BE2C (cell line): ENCODE measurements around the gene KCNH2.

Experiments used
- DNase-seq: peaks from one replicate; pipeline ENCODE4 v3.0.0-alpha.2; 2020
- H3K27me3 ChIP-seq: fragments of 250-450 bp; sonication (Bioruptor Pico); 2 replicates; pipeline ENCODE4 v1.5.1; 2020; ENCODE audit warnings: mild to moderate bottlenecking
- H3K36me3 ChIP-seq: fragments of 250-450 bp; sonication (Bioruptor Pico); 2 replicates; pipeline ENCODE4 v1.5.1; 2020; ENCODE audit warnings: mild to moderate bottlenecking
- H3K4me1 ChIP-seq: fragments of 250-450 bp; sonication (Bioruptor Pico); 2 replicates; pipeline ENCODE4 v1.5.1; 2020
- H3K4me3 ChIP-seq: 2 replicates; pipeline ENCODE4 v1.5.1; 2011; ENCODE audit warnings: low read depth, low read length
- H3K9me3 ChIP-seq: fragments of 250-450 bp; sonication (Bioruptor Pico); 2 replicates; pipeline ENCODE4 v1.5.1; 2020
- CTCF ChIP-seq: IDR thresholded peaks from 2 replicates; pipeline ENCODE4 v1.5.1; 2012; ENCODE audit warnings: mild to moderate bottlenecking, low read depth, low read length

Gene KCNH2

GRCh38 chr7:150942591-150943452 lies 35.3 kb downstream of the KCNH2 start:
- DNase-seq: peak; percentile 19
- peaks cover 52% of the 10 kb centered on the region for H3K4me1 ChIP-seq
- H3K9me3 ChIP-seq: no peaks in the 10 kb centered on the region
- TF ChIP-seq CTCF: no peak
- peaks cover 25% of the 10 kb centered on the region for H3K36me3 ChIP-seq
- no peak overlapping the region for H3K4me3 ChIP-seq
- H3K27me3 ChIP-seq: no peaks in the 10 kb centered on the region

- peaks cover 23% of the 10 kb centered on the region for H3K36me3 ChIP-seq
- H3K4me1 ChIP-seq: peaks cover 53% of the 10 kb centered on the region
- no peak overlapping the region for H3K4me3 ChIP-seq
- no peaks in the 10 kb centered on the region for H3K9me3 ChIP-seq
- DNase-seq: peak; percentile 78
- TF ChIP-seq CTCF: no peak
- no peaks in the 10 kb centered on the region for H3K27me3 ChIP-seq
These were observed 36.0 kb downstream of the KCNH2 start for GRCh38 chr7:150942001-150942590.

DNA sequence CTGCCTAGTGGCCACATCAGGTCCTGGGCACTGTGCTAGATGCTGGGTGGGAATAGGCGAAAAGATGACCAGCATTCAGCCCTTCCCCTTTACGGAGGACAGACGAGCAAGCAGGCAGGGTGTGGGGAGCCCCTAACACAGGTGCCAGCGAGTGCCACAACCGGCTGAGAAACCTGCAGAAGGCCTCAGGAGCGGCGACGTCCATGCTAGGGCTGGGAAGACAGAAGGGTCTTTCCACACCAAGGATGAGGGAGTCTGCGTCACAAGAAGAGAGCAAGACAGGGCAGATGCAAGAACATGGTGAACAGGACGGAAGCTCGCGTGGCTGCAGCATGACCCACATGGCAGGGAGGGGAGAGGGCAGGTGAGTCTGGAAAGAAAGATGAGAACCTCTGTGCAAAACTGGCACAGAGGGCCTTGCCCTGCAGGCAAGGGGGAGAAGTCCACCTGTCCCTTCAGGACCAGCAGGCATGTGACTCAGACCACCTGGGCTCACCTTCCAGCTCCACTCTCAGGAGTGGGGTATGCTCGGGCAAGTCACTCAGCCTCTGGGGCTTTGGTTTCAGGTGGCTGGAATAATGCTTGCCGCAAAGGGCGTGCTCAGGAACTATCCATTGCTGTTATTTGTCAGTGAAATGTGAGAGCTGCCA lies 36.6 kb downstream of the KCNH2 start:
- no peak for TF ChIP-seq CTCF
- H3K9me3 ChIP-seq: no peaks in the 10 kb centered on the region
- H3K27me3 ChIP-seq: no peaks in the 10 kb centered on the region
- H3K36me3 ChIP-seq: peaks cover 21% of the 10 kb centered on the region
- no peak for DNase-seq
- H3K4me3 ChIP-seq: no peak overlapping the region
- peaks cover 51% of the 10 kb centered on the region for H3K4me1 ChIP-seq

DNA sequence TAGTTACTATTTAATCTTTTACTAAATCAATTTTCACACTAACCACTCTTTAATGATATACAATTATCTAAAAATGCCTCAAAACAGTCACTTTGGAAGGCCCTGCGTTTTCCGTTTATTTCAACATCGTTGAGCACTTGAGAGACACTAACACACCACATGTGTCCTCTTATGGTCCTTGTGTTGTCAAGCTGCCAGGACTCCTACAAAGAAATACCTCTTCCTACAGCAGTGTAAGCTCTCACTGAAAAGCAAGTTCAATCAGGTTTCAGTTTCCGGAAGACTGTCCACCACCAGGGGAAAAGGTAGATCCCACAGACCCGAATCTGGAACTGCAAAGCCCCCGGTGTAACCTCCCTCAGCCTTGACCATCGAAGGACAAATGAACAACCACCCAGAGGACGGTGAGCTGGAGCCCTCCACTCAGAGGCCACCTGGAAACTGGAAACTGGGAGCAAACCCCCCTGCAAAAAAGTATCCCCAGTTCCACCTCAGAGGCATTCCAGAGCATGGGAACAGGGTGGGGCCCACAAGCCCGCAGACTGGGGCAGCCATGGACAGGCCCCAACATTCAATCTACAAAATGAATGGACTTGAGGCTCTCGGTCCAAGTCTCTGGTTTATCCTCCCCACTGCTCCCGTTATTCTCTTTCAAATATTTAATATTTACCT lies 37.6 kb downstream of the KCNH2 start:
- Histone ChIP-seq H3K36me3 (peaks cover 13% of the 10 kb centered on the region), H3K4me3 (no peak overlapping the region), H3K27me3 (no peaks in the 10 kb centered on the region), H3K4me1 (peaks cover 42% of the 10 kb centered on the region), H3K9me3 (no peaks in the 10 kb centered on the region)
- TF ChIP-seq CTCF: no peak
- DNase-seq: no peak

- Histone ChIP-seq H3K27me3 (no peaks in the 10 kb centered on the region), H3K36me3 (peaks cover 2% of the 10 kb centered on the region), H3K9me3 (no peaks in the 10 kb centered on the region), H3K4me1 (peaks cover 32% of the 10 kb centered on the region), H3K4me3 (no peak overlapping the region)
- no peak for DNase-seq
- TF ChIP-seq CTCF: no peak
These were observed 38.7 kb downstream of the KCNH2 start for GRCh38 chr7:150939466-150939865.
